NCI-H524 (cell line): ENCODE results near the gene FAM185A.
"Not testable (repeated sequence)": the region's sequence is repeated elsewhere in the genome, so short reads cannot be mapped to it uniquely, and the experiment has no call there.

Experiments used
- DNase-seq, 2 experiments: peaks; one replicate each; lab custom pipeline; 2025; lab: John Stamatoyannopoulos, UW

FAM185A gene

DNA sequence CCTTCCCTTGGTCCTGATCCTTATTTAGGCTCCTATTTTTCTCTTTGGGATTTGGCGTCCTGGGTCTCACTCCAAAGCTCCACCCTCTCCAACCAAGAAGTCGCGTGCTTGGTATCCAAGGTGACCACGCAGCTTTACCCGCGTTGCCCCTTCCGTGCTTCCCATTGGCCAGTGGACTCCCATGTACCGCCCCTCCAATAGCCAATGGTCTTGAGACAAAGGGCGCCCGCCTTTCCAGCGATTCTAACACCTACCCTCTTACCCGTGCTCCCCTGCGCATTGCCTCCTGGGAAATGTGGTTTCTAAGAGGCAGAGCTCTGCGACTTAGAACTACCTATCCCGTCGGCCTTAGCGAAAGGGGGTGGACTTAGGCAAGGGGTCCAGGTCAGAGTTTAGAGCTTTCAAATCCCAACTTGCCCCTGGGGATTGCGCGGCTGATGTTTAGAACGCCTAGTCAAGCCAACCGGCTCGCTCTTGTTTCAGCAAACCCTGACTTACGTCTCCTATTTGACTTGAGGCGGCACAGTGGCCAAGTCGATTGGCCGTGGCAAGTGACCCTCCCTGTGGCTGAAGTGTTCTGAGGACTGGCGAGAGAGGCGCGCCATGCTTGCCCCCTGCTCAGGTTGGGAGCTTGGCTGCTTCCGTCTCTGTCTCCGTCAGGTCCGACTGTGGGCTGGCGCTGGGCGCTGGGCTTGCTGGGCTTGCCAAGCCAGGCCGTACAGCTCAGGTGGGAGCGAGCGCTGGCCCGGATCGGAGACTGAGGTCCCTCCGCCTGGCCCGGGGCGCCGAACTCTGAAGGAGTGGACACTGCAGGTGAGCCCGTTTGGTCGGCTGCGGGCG lies at the start of gene FAM185A:
FAM185A (plus strand) TSS at position 395 of the 840 bp plus-strand sequence; CDS start at position 604, 209 bp downstream.
- peak; percentile 99 for DNase-seq

DNA sequence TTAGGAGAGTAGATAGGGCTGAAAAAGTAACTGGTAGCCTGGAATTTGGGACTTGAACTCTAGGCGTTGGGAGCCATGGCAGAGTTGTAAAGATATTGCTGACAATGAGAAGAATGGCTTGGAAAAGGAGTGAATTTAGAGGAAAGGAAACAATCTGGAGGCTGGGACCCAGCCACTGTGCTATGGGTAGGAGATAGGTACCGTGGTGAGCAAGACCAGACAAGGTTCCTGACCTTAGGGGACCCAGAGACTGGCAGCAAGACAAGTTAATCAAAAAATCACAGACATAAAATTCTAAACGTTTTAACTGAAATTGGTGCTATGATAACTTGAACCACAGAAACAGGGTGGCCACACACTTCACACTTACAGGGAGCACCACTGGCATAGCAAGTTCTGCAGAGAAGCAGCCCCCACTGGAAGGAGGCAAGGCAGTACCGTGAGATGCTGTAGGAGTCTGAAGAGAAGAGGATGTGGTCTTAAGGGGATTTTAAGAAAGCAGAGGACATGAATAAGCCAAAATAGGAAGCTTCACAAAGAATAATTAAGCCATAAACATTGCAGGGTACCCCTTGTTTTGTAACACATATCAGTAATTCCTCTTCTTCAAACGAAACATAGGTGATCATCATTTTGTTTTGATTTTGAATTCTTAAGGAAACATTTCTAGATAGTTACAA lies 35.6 kb upstream of the FAM185A start:
- DNase-seq, result not testable (repeated sequence)

DNA sequence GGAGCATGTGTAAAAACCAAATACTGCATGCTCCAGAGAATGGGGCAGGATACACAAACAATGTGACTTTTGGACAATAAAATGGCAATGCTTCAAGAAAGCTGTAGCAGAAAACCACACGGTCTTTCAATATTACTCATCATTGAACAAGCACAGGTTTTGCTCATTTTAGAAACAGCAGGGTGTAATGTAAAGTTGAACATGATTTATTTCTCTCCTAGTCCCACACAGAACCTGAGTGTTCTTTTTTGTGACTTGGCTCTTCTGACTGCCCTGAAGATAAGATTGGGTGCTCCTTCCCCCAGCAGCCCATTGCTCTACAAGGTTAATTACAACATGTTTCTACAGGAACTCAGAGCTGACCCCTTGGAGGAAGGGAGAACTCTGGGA lies 35.1 kb upstream of the FAM185A start:
- DNase-seq, result not testable (repeated sequence)

GRCh38 chr7:102714774-102715522 lies 33.9 kb upstream of the FAM185A start:
- DNase-seq, result not testable (repeated sequence)

- DNase-seq, result not testable (repeated sequence)
Measured at GRCh38 chr7:102715718-102716117, 33.1 kb upstream of the FAM185A start.

DNA sequence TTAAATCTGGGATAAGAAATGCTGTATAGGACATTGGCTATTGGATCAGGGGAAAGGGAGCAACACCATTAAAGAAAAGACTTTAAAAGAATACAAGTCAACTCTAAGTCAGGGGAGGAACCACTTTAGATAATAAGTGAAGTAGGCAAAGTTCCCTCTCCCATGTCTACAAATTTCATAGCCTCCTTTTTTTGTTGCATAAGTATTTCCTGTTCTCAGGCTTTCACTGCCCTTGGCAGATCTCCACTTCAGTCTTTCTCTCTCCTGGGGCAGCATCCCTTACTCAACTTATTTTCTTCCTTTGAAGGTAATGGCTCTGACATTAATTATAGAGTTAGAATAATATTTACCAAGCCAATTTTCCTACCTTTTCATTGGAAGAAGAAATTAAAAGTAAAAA lies 30.3 kb upstream of the FAM185A start:
- not testable (repeated sequence) for DNase-seq

DNA sequence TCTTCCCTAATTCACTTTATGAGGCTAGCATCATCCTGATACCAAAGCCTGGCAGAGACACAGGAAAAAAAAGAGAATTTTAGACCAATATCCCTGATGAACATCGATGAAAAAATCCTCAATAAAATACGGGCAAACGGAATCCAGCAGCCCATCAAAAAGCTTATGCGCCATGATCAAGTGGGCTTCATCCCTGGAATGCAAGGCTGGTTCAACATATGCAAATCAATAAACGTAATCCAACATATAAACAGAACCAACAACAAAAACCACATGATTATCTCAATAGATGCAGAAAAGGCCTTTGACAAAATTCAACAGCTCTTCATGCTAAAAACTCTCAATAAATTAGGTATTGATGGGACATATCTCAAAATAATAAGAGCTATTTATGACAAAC lies 22.6 kb upstream of the FAM185A start:
- DNase-seq, result not testable (repeated sequence)

DNA sequence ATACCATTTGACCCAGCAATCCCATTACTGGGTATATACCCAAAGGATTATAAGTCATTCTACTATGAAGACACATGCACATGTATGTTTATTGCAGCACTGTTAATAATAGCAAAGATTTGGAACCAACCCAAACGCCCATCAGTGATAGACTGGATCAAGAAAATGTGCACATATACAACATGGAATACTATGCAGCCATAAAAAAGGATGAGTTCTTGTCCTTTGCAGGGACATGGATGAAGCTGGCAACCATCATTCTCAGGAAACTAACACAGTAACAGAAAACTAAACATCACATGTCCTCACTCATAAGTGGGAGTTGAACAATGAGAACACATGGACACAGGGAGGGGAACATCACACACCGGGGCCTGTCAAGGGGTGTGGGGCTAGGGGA lies 19.1 kb upstream of the FAM185A start:
- not testable (repeated sequence) for DNase-seq

DNA sequence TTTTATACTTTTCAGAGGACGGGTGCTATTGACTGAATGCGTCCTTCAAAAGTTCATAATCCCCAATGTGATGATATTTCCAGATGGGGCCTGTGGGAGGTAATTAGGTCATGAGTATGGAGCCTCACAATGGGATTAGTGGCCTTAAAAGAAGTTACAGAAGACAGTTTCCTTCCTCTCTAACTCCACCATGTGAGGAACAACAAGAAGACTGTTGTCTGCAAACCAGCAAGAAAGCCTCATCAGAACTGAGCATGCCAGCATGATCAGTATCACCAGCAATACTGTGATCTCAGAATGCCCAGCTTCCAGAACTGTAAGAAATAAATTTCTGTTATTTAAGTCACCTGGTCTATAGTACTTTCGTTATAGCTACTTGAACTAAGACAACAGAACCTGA lies 18.4 kb upstream of the FAM185A start:
- not testable (repeated sequence) for DNase-seq

- DNase-seq, result not testable (repeated sequence)
Measured at GRCh38 chr7:102742002-102742771, 6.6 kb upstream of the FAM185A start.

DNA sequence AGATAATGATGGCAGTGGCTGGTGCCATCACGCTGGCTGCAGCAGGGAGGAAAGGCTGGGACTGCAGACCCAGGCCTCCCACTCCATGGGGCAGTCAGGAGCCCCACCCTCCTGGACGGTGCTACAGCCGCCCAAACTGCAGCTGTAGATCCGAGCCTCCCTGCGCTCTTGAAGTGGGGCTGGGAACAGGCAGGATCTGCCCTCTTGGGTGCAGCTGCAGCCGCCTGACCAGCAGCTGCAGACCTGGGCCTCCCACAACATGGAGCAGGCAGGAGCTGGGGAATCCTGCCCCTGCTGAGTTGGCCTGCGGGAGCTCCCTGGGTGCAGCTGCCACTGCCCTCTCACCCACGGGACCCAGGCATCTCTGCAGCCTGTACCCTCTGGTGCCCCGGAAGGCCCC lies 4.9 kb upstream of the FAM185A start:
- not testable (repeated sequence) for DNase-seq

- not testable (repeated sequence) for DNase-seq
Measured at GRCh38 chr7:102745494-102746288, 3.1 kb upstream of the FAM185A start.

DNA sequence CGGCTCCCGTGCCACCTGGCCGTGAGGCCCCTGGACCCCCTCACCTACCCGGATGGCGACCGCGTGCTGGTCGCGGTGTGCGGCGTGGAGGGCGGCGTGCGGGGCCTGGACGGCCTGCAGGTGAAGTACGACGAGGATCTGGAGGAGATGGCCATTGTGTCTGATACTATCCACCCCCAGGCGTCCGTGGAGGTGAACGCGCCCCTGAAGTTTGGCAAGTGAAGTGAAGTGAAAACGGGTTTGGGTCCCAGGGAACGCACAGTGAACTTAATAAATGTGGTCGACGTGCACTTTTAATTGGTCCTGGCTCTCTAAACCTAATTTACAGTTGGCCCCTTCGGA lies 617 bp downstream of the FAM185A start:
- DNase-seq, result not testable (repeated sequence)

GRCh38 chr7:102758227-102758626 lies 9.4 kb downstream of the FAM185A start:
- DNase-seq, result not testable (repeated sequence)

GRCh38 chr7:102759934-102760333 lies 11.1 kb downstream of the FAM185A start:
- DNase-seq, result not testable (repeated sequence)

- DNase-seq, result not testable (repeated sequence)
Measured at GRCh38 chr7:102761234-102761633, 12.4 kb downstream of the FAM185A start.

DNA sequence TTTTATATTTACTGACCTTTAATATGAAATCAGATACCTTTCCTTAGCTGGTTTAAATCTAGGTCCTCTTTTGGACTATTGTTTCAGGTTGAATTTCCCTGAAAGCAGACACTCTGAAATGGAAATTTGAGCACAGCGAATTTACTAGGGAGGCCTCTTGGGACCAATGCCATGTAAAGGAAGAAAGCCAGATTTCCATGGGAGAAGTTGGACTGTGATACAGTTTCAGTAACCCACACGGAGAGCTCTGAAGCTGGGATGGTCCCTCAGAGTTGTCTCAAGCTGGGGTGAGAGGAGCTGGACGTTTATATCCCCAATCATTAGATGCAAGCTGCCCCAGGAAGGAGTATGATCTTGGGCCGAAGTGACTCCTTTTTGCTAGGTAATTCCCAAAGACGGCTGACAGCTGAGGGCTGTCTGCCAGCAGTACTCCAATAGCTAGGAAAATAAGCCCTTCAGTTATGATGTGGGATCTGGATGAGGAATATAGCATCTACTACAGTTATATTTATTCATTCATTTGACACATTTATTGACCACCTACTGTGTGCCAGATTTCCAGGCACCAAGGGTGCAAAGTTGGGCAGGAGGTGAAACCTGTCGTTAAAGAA lies 14.6 kb downstream of the FAM185A start:
- not testable (repeated sequence) for DNase-seq

DNA sequence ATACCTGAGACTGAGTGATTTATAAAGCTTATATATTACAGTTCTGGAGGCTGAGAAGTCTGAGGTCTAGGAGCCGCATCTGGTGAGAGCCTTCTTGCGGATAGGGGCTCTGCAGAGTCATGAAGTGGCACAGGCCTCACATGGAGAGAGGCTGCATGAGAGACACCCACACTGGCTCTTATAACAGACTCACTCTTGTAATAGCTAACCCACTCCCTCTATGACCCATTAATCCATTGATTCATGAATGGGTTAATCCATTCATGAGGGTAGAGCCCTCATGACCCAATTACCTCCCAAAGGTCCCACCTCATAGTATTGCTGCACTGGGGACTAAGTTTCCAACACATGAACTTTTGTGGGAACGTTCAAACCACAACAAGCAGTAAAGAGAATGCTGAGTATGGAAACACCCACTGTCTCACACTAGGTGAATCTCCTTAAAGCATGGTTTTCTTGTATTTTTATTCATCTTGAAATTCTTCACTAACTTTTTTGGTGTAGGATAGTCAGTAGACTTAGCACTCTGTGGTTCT lies 20.9 kb downstream of the FAM185A start:
- not testable (repeated sequence) for DNase-seq

DNA sequence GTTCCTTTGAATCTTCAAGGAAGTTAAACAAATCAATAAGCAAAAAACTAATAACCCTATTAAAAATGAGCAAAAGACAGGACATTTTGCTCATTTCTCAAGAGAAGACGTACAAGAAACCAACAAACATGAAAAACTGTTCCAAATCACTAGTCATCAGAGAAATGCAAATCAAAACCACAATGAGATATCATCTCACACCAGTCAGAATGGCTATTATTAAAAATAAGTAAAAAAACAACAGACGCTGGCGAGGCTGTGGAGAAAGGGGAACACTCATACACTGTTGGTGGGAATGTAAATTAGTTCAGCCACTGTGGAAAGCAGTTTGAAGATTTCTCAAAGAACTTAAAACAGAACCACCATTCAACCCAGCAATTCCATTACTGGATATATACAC lies 21.7 kb downstream of the FAM185A start:
- DNase-seq, result not testable (repeated sequence)

DNA sequence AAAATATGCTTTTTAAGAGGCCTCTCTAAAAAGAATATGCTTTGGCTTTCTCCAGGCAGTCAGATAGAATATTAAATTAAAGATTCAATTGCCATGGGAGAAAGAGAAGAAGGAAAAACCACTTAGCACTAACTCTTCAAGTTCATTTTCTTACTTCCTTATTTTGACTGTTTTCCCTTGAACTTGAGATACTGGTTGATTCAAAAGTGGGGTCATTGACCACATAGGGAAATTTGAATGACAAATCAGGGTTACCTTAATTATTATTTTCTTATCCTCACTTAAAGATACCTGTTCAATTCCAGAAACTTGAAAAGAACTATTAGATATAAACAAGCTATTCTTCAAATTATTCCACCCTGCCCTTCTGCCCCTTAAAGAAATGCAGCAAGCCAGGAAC lies 27.4 kb downstream of the FAM185A start:
- DNase-seq, result not testable (repeated sequence)
